Mammary epithelial cell (primary cell): ENCODE data around the gene TRIM24.

Source experiments
- CTCF ChIP-seq, 2 donors: IDR thresholded peaks in 1 of 2; conservative IDR thresholded peaks in 1 of 2; 2 replicates each; pipeline ENCODE4 v1.5.1; 2011 to 2012; ENCODE audit warnings: inconsistent platforms in 2 of 2, low read length in 2 of 2, mild to moderate bottlenecking in 2 of 2, control low read depth in 1 of 2, low read depth in 1 of 2; ENCODE audit not compliant: insufficient read depth in 1 of 2; ENCODE audit errors: extremely low read depth in 1 of 2
- EZH2 ChIP-seq: IDR thresholded peaks from 2 replicates; pipeline ENCODE4 v1.6.1; 2012; ENCODE audit warnings: low read length, inconsistent platforms, borderline replicate concordance

GRCh38 chr7:138435231-138435919, 24.7 kb upstream of the TRIM24 start:
- TF ChIP-seq EZH2 (no peak), CTCF (conservative IDR thresholded peaks at IDR 0.05 in 1 of 2, IDR thresholded peaks at IDR 0.05 in 1 of 2; ENCODE audit: extremely low read depth in 1 of 2, insufficient read depth in 1 of 2, low read depth in 1 of 2, low read length in 2 of 2) (no peak)
